Activated CD4-positive, CD25-positive, alpha-beta regulatory T cell treated with anti-CD3 and anti-CD28 coated beads, Interleukin-2, amount 50 U/mL, for 16 hours (primary cell): ENCODE results near the gene GRXCR1.

Experiments
- DNase-seq: peaks from one replicate; pipeline ENCODE4 v3.0.0-alpha.2; 2020; ENCODE audit warnings: low read depth, low spot score

The GRXCR1 gene

GRCh38 chr4:42927946-42928345 is 35.4 kb downstream of the GRXCR1 start:
- no peak for DNase-seq

DNA sequence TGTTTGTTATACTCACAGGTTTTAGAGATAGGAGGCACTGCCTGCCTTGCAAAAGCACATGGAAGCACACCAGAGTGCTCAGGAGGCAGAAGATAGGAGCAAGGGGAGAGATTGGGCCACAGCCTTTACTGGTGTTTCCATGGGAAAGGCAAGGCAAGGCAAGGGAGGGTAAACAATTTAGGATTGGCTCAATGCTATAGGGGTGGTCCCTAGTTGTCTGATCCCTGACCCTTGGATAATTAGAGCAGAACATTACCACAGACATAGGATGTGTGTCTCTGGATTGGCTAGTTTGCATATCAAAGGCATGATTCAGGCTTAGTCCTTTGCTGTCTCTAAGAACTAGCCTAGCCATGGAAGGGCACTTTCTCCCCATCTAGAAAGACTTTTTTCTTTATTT is 36.1 kb downstream of the GRXCR1 start:
- DNase-seq = no peak

GRCh38 chr4:42942216-42942615 is 49.7 kb downstream of the GRXCR1 start:
- no peak for DNase-seq

DNA sequence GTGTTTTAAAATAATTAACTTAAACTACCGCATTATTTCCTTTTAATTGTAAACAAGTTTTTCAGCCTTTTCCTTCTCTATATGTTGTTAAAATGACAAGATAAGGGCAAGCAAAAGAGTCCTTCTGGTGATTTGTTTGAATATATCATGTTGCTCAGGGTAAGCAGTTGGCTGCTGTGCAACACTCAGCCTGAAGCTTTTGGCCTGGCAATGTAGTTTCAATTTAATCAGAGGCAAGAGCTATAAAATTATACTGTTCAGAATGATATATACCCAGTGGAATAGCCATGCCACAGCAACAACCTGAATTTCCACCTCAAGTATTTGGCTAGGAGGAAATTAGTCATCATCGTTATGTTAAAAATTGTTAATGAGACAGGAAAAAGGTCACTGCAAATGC is 53.4 kb downstream of the GRXCR1 start:
- no peak for DNase-seq

DNA sequence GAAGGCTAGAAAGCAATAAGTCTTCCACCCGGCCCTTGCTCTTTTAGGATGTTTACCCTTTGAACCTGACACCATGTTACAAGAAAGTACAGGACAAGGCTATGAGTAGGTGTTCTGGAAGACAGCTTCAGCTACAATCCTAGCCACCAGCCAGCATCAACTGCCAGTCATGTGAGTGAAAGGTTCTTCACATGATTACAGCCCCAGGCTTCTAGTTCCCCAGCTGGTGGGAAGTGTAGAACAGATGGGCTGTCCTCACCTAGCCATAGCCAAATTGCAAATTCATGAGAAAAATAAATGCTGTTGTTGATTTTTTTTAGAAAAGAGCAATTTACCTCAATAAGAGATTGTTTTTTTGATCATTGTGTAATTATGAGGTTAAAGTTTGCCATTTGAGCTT is 60.8 kb downstream of the GRXCR1 start:
- no peak for DNase-seq

- no peak for DNase-seq
Measured at GRCh38 chr4:42954963-42955669, 62.6 kb downstream of the GRXCR1 start.

GRCh38 chr4:42955746-42956505 is 63.4 kb downstream of the GRXCR1 start:
- DNase-seq = no peak

GRCh38 chr4:42965326-42965725 is 72.8 kb downstream of the GRXCR1 start:
- no peak for DNase-seq

DNA sequence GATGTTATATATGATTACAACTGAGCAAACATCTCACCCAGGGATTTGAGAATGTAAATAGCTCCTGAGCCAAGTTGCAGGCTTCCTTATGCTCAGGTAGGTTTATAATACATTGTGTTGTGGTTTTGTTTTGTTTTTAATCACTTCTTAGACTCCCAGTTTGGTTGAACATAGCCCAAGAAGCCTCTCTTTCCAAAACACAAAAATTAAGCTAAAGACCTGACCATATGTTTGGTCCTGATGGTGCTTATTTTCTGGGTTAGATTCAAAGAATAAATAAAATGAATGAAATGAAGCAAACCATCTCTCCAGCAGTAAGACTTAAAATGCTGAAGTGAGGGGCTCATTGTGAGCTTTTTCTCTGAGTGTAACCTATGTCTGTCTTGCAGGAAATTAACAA is 93.5 kb downstream of the GRXCR1 start:
- no peak for DNase-seq

DNA sequence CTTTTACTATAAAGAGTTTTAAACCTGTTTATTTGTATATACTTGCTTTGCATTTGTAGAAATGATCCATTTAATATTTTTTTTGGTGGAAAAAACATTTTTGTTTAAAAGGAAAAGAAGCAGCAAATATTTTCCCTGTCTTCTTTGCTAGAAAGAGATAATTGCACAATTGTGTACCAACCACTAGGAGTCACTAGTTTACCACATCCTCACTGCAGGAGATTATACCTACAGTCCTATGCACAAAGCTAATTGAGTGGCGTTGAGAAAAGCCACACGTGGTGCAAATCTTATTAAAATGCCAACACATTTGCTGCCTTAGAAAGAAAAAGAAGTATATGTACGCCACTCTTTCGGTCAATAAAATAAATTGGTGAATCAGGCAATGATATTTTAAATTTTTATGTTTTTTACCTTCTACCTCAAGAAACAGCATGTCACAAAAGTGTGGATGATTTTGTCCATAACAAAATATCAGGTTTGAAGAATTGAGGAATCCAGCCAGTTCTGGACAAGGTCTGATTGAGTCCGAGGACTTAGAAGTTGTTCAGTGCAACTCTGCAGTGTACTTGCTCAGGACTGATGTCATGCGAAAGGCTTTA is 102.9 kb downstream of the GRXCR1 start:
- no peak for DNase-seq

GRCh38 chr4:43008793-43009192 is 116.3 kb downstream of the GRXCR1 start:
- no peak for DNase-seq

DNA sequence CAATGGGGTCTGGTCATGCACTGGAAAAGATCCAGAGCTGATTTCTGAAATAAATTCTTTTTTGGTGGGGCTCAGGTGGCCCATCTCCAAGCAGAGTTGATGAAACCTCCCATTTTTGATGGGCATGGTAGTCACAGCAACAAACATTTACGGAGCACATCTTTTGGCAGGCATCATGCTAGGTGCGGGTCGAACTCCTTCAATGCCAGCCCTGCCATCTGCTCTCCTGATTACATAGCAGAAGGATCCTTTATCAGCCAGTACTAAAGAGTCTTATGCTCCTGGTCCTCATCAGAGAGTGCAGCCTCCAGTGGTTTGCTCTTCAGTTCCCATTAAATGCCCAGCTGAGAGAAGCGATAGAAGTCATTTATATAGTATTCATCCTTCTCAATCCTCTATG is 121.7 kb downstream of the GRXCR1 start:
- DNase-seq = no peak

GRCh38 chr4:43041632-43042031 is 149.1 kb downstream of the GRXCR1 start:
- DNase-seq = no peak

- no peak for DNase-seq
Measured at GRCh38 chr4:43047058-43047457, 154.5 kb downstream of the GRXCR1 start.

DNA sequence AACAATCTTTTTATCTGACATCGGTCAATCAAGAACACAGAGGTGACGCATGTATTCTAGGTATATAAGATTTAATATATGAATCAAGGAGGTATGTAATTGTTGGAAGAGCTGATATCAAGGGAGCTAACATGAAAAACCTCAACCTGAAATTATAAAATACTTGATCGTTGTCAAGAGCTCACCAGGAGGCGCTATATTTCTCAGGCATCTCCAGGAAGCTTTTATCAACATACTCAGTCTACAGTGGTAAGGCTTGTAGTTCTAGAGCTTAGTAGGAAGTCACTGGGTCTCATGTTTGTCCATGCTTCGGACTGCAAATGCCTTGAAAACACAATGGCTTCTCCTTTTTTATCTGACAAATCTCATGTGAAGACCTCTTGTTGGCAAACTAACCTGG is 156.1 kb downstream of the GRXCR1 start:
- DNase-seq = no peak

GRCh38 chr4:43049326-43049725 is 156.8 kb downstream of the GRXCR1 start:
- DNase-seq = no peak

GRCh38 chr4:43066415-43066814 is 173.9 kb downstream of the GRXCR1 start:
- DNase-seq = no peak

- DNase-seq = no peak
Measured at GRCh38 chr4:43071069-43071468, 178.6 kb downstream of the GRXCR1 start.
